T-helper 22 cell (primary cell): ENCODE measurements around the gene SCN1B.
"Not testable (repeated sequence)": the region's sequence is repeated elsewhere in the genome, so short reads cannot be mapped to it uniquely, and the experiment has no call there.

ENCODE experiments used
- DNase-seq: peaks from one replicate; pipeline ENCODE4 v3.0.0-alpha.2; 2020; ENCODE audit warnings: low read depth

The SCN1B gene

DNA sequence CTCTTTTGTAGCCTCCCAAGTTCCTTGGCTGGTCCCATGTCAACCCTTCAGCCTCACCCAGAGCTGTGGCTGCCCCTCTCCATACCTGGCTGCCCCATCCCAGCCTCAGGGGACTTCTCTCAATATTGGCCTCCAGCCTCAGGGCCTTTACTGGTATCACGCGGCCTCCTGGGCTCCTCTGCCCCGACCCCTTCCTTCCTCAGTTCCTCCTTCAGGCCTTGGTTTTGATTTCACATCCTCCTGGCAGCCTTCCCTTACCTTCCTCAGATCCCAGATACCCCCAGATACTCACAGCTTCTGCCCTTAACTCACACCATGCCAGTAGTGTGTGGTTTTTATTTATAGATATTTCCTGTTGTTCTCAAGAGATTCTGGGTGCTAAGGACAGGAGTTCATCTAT is 12.8 kb upstream of the SCN1B start:
- no peak for DNase-seq

DNA sequence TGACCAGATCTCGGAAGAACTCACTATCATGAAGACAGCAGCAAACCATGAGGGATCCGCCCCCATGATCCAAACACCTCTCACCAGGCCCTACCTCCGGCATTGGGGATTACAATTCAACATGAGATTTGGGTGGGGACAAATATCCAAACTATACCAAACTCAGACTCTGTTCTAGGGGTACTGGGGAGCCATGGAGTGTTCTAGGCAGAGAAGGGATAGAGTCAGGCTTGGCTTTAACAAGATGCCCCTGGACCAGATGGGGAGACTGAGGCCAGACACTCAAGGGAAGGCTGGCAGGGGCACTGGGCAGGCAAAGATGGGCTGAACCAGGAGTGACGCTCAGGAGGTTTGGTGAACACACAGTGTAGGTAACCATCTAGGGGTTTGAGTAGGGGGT is 11.9 kb upstream of the SCN1B start:
- no peak for DNase-seq

DNA sequence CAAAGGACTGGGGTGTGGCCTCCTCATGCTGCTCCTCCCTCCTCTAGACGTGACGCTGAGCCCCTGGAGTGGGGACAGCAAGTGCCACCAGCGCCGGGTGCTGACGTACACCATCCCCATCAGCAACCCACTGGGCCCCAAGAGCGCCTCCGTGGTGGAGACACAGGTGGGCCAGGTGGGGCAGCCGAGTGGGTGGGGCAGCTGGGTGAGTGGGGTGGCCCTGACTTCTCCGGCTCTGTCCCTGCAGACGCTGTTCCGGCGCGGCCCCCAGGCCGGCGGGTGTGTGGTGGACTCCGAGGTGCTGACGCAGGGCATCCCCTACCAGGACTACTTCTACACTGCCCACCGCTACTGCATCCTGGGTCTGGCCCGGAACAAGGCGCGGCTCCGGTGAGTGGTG is 11.1 kb upstream of the SCN1B start:
- DNase-seq: no peak

DNA sequence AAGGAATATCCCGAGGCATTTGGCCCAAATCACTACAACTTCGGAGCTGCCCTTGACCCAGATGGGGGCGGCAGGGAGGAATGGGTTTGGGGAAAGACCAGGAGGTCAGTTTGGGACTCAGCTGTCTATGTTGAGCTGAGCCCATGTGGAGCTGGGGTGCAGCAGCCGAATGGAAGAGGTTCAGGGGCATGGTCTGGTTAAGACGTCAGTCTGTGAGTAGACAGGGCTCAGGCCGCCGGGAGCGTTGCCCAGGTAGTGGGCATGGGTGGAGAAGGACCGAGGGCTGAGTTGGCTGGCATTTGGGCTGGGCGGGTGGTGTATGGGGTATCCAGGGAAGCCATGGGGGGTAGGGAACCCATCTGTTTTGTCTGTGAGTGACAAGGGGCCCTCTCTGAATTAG is 9.3 kb upstream of the SCN1B start:
- no peak for DNase-seq

DNA sequence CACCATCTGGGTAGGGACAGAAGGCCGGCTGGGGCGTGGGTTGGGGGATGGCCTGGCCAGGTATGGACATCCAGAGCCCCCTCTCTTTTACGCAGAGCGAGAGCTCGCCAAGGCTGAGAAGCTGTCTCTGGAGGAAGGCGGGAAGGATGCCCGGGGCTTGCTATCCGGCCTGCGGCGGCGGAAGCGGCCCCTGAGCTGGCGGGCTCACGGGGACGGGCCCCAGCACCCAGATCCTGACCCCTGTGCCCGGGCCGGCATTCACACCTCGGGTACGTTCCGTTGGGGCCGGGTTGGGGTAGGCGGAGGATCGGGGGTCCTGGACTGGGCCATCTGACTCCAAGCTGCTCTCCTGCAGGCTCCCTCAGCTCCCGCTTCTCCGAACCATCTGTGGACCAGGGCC is 8.7 kb upstream of the SCN1B start:
- no peak for DNase-seq

DNA sequence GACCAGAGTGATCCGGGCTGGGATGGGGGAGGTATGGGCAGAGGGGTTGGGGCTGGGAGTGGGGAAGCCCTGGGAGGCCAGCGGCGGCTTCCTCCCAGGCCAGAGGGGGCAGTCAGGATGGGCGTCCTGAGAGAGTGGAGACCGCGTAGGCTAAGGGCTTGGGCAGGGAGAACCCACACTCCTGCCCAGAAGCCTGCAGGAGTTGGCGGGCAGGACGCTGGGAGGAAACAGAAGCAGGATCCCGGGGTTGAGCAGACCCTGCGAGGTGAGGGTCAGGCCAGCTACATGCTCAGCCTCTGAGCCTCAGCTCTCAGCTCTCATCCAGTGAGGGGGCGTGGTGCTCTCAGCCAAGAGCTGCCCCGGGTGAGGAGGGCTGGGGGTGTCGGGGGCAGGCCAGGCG is 7.8 kb upstream of the SCN1B start:
- no peak for DNase-seq

DNA sequence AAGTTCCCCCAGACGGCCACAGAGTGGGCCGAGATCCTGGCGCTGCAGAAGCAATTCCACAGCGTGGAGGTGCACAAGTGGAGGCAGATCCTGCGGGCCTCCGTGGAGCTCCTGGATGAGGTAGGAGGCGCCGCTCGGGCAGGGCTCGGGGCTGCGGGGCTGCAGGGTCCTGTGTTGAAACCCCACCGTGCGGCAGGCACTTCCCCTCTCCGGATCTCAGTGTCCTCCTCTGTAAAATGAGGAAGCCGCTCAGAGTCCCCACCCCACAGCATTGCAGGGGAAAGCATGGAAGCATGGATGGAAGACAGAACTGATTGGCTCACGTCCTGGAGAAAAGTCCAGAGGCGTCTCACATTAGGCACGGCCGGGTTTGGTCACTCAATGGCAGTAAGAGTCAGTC is 6.8 kb upstream of the SCN1B start:
- no peak for DNase-seq

DNA sequence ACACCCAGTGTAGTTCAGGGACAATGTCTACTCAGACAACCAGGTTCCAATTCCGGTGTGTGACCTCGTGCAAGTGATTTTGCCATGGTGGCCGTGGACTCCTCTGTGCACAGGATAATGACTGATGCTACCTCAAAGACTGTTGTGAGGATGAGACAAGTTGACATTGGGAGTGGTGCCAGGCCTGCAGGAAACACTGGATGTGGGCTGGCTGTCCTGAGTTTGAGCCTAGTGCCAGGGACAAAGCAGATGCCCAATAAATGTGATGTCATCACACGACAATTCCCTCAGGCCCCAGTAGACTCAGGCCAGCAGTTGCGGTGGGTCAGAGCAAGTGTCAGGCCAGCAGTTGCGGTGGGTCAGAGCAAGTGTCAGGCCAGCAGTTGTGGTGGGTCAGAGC is 6.2 kb upstream of the SCN1B start:
- DNase-seq: no peak

DNA sequence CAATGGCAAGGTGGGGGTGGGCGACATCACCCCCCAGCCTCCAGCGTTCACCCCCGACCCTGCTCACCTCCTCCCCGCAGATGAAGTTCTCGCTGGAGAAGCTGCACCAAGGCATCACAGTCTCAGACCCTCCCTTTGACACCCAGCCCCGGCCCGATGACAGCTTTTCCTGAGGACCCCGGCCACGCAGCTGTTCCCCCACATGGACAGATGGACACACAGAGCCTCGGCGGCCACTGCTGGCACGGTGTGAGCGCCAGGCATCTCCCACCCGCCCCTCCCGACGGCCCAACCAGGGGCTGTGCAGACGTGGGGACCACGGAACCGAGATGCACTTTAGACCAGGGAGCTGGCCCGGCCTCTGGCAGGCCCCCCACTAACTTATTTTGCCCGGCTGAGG is 4.3 kb upstream of the SCN1B start:
- no peak for DNase-seq

DNA sequence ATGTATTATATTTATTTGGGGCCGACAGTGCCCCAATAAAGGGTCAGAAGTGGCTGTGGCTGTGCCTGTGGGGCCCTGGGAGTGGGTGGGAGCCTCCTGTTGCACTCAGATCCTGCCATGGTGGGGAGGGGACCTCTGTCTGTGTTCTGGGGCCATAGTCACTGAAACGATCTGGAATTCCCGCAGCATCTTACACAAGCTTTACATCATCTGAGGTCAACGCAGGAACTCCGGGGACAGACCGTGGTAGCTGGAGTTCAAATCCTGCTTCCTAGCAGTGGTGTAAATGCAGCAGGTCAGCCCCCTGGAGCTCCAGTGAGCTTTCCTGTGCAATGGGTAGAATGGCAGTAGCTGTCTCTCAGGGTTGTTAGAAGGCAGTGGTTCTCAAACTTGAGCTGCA is 3.9 kb upstream of the SCN1B start:
- no peak for DNase-seq

DNA sequence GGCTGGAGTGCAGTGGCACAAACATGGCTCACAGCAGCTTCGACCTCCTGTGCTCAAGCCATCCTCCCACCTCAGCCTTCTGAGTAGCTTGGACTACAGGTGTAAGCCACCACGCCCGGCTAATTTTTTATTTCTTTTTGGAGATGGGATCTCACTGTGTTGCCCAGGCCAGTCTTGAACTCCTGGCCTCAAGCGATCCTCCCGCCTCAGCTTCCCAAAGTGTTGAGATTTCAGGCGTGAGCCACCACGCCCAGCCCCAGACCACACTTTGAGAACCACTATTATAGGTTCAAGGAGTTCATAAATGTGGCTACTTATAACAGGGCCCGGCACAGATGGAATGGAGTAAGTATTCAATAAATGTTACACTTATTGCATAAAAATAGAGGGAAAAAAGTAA is 3.3 kb upstream of the SCN1B start:
- no peak for DNase-seq

DNA sequence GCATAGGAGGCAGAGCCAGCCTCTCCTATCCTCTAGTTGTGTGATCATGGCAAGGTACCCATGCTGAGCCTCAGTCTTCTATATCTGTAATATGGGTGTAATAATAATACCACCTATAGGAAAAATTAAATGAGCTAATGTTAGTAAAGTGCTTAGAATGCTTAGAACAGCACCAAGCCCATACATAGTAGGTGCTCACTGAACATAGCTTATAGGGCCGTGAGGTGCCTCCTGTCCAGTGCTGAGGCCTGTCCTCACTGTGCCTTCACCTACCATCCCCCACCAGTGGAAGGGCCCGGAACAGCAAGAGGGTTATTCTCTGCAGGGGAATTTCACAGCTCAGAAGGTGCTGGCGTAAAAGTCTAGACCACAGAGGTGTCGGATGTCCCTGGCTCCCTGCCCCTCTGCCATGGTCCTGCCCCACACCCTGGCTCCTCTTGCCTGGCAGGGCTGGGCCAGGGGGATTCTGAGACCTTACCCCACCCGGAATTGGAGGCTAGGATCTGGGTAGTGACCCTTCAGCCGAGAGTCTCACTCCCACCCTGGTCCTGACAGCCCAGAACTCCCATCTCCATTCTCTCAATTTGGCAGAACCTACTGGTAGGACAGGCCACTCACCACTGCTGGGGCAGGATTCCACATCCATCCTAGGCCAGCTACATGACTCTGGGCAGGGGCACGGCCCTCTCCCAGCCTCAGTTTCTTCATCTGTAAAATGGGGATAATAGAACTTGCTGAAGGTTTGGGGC is 2.2 kb upstream of the SCN1B start:
- no peak for DNase-seq

DNA sequence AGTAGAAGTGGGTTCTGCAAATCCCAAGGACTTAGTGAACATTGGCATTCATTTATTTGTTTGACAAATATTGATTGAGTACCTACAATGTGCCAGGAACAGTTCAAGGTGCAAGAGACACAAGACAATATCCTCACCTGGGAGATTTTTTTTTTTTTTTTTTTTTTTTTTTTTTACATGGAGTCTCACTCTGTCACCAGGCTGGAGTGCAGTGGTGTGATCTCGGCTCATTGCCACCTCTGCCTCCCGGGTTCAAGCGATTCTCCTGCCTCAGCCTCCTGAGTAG is 1.7 kb upstream of the SCN1B start:
- DNase-seq: not testable (repeated sequence)

DNA sequence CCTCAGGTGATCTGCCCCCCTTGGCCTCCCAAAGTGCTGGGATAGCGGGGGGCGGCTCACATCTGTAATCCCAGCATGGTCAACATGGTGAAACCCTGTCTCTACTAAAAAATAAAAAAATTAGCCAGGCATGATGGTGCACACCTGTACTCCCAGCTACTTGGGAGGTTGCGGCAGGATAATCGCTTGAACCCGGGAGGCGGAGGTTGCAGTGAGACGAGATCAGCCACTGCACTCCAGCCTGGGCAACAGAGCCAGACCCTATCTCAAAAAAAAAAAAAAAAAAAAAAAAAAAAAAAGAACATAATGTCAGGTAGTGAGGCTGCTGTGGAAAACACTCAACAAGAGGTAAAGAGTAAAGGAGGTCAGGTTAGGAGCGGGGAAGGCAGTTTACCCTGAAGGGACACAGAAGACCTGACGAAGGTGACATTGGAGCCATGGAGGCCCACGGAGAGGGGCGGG is 964 bp upstream of the SCN1B start:
- DNase-seq: not testable (repeated sequence)

DNA sequence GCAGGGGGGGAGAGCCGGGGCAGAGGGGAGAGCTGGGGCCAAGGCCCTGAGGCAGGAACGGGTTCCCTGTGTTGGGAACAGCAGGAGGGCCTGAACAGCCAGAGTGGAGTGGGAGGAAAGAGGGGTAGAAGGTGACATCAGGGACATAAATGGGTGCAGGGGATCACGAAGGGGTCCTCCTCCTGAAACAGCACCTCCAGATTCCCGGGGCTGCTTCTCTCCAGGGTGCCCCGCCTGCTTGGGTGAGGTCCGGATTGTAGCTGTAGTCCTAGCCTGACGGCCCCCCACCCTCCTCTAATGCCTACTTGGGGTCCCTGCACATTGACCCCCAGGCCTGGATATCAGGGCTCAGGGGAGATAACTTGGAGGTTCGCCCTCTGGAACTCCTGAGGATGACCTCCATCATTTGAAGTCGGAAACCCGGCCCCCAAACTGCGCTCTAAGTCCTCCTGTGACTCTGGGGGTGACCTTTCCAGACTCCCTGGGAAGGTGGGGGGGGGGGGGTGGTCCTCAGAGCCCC is 473 bp upstream of the SCN1B start:
- no peak for DNase-seq

DNA sequence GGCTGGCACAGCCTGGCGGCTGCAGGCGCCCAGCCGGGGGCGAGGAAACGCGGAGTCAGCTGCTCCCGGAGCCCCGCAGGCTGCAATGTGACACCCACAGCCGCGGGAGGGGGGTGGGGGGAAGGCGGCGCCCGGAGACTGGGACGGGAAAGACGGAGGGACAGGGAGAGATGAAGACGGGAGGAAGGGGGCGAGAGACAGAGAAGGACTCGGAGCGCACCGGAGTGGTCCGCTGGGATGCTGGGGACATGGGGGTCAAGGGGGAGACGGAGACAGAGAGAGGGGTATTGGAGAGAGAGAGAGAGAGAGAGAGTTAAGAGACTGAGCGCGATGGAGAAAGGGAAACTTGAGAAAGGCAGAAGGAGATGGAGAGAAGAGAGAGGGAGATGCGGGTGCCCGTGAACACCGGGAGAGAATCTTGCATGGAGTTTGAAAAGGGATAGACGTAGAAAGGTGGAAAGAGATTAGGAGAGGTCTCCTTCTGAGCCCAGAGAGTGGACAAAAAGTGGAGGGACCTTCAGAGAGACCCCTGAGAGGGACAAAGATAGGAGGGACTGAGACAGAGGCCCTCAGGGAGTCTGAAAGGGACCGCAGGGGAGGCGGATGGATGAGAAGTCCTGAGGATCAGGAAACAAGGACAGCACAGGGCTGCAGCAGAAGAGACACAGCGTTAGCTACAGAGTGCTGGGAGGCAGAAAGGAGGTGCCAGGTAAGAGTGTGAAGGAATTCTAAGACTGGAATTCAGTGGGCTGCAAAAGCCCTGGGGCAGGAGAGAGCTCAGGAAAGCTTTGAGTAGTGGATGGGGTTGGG is 1.0 kb downstream of the SCN1B start:
- DNase-seq: no peak

DNA sequence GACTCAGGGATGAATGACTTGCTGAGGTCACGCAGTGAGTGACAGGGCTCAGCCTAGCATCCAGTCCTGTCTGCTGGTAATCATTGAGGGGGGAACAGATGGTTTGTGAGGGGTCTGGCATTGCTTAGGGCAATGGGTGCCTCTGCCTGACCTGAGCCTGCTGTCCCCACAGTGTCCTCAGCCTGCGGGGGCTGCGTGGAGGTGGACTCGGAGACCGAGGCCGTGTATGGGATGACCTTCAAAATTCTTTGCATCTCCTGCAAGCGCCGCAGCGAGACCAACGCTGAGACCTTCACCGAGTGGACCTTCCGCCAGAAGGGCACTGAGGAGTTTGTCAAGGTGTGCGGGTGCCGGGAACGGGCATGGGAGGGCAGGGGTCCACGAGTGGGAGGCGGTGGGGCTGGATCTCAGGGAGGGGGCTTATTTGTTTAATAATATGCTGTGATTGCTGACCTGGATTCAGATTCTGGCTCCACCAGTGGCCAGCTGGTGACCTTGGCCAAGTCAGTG is 2.1 kb downstream of the SCN1B start:
- DNase-seq: no peak

DNA sequence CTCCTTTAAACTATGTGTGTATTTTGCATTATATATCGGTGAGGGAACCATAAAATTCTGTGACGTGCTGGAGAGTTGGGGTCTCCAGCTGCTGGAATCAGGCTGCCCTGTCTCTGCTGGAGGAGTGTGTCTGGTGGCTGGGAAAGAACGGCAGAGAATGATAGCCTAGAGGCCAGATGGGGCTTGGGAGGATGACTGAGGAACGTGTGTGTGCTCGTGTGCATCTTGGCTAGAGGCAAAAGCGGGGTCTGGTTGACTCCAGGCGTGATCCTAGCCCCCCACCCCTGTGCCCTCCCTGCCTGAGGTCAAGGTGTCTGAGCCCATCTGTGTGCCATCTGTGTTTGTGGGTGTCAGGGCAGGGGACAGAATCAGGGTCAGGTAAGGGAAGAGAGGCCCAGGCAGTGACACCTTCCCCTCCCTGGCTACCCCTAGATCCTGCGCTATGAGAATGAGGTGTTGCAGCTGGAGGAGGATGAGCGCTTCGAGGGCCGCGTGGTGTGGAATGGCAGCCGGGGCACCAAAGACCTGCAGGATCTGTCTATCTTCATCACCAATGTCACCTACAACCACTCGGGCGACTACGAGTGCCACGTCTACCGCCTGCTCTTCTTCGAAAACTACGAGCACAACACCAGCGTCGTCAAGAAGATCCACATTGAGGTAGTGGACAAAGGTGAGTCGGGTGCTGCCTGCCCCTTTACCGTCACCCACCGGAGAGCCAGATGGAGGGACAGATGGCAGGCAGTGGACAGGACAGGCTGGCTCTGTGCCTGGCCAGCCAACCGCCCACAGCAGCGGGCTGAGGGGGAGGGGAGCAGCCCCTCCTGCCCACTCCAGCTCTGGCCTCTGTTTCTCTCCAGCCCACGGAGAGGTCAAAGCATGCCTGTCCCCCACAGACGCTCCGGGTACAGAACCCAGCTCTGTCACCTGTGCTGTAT is 3.1 kb downstream of the SCN1B start:
- no peak for DNase-seq

DNA sequence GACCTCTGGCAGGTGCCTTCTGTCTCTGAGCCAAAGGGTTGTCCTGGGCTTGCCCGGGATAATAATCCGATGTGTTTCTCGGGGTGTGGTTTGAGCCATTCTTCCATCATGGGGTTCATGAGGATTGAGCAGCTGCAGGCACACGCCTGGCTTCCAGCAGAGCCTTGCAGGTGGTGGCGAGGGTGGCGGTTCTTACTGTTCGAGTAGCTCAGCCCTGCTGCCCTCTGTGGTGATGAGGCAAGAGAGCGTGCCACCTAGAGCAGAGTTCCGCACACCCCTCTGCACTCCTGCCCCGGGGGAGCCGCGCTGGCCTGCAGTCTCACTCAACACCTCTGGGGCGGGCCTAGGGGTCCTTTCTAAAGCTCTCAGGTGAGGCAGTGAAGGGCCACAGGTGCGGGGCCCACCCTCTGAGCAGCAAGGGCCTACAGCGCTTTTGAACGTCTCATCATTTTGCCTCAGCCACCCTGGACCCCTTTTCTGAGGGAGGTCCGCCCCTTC is 3.8 kb downstream of the SCN1B start:
- no peak for DNase-seq

DNA sequence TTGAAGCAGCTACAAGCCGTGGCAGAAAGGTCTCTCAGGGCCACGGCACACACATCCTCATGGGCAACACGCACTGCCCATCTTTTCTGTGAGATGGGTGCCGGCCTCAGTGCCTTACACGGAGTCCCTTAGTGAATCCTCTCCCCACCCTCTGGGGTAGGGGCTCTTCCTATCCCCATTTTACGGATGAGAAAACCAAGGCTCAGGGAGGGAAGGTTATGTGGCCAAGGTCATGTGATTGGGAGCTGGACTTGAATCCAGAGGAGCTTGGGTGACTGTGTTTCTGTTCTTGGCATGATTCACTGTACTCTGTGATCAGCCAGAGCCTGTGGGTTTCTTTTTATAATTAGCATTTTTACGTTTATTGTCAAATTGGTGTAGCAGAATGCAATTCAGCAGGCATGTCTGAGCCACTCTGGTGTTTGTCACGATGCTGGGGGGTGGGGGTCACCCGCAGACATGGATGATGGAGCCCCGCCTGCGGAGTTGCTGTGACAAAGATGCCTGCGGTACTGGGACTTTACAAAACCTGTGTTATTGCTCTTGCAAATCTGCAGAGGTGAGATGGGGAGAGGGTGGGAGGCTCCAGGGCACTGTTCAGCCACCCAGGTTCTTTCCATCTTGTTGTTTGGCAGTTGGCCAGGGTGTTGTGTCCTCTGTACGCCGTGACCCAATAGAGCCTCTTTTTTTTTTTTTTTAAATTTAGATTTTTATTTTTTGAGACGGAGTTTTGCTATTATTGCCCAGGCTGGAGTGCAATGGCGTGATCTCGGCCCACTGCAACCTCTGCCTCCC is 4.5 kb downstream of the SCN1B start:
- DNase-seq: no peak
